HCT116 (cell line): ENCODE results near the gene TMEM165. TPM values are rescaled to one million over a fixed set of nuclear protein-coding genes. Genes with fewer than 3 reads are reported as not detected.

Experiments used
- ATAC-seq: fragments of 200-7000 bp; cut with Tn5 transposase; 2 replicates; pipeline ENCODE4 v1.9.1; 2020; ENCODE audit warnings: mild to moderate bottlenecking, moderate library complexity
- BruUV-seq: library from RNA; stranded (reverse); fragments of 400-500 nt; replicated peaks from 2 replicates; lab custom pipeline; 2021; lab: Mats Ljungman, UMichigan
- CTCF ChIA-PET: fragments of 300-600 bp; sonication (Branson Sonifier 250); formaldehyde crosslinking; loops from one replicate; lab custom pipeline; 2021; ENCODE audit warnings: antibody characterized with exemption; lab: Charles Lee
- POLR2A ChIA-PET: fragments of 300-600, 350-600 bp; sonication (Branson Sonifier 250); formaldehyde crosslinking; loops from one replicate; lab custom pipeline; 2021; ENCODE audit warnings: antibody characterized with exemption; lab: Charles Lee
- RAD21 ChIA-PET, 2 experiments: fragments of 300-600 bp; sonication (Branson Sonifier 250); formaldehyde crosslinking; loops; one replicate each; lab custom pipeline; 2023; ENCODE audit warnings: low total read pairs in 2 of 2; ENCODE audit not compliant: uncharacterized antibody in 2 of 2, unreplicated experiment in 2 of 2, low non-redundant PET in 1 of 2; lab: Charles Lee
- DNase-seq: peaks from one replicate; pipeline ENCODE4 v3.0.0-alpha.2; 2010; ENCODE audit warnings: low read depth, low spot score
- H2AFZ ChIP-seq: fragments of 200-600 bp; shearing (Covaris generic), sonication (generic); 2 replicates; pipeline ENCODE4 v1.6.1; 2017; ENCODE audit warnings: low read depth, mixed run types, mixed read lengths, antibody characterized with exemption, low read length; ENCODE audit not compliant: poor library complexity, severe bottlenecking
- H3K27ac ChIP-seq: 2 replicates; pipeline ENCODE4 v1.5.1; 2012; ENCODE audit warnings: low read depth, low read length
- H3K27me3 ChIP-seq: fragments of 200-600 bp; sonication (generic); 2 replicates; pipeline ENCODE4 v1.6.1; 2016; ENCODE audit warnings: mixed run types, low read length, mixed read lengths; ENCODE audit not compliant: insufficient read depth
- H3K36me3 ChIP-seq, 2 experiments: fragments of 200-500 bp in 1 of 2; fragments of 200-600 bp in 1 of 2; sonication (Bioruptor generic) in 1 of 2; sonication (generic) in 1 of 2; 2 replicates each; pipeline versions ENCODE4 v1.5.1 to v1.6.1; 2014 to 2016; ENCODE audit warnings: low read length in 2 of 2, inconsistent platforms in 1 of 2, mixed read lengths in 1 of 2, mixed run types in 1 of 2; ENCODE audit not compliant: insufficient read depth in 2 of 2, control insufficient read depth in 1 of 2
- H3K4me1 ChIP-seq, 2 experiments: fragments of 200-600 bp in 1 of 2; sonication (generic) in 1 of 2; 2 replicates each; pipeline versions ENCODE4 v1.5.1 to v1.6.1; 2012 to 2017; ENCODE audit warnings: low read length in 2 of 2, inconsistent platforms in 1 of 2, mild to moderate bottlenecking in 1 of 2, mixed read lengths in 1 of 2, mixed run types in 1 of 2, moderate library complexity in 1 of 2; ENCODE audit not compliant: insufficient read depth in 2 of 2, control insufficient read depth in 1 of 2
- H3K4me2 ChIP-seq: fragments of 200-600 bp; sonication (generic); 2 replicates; pipeline ENCODE4 v1.6.1; 2017; ENCODE audit warnings: mixed run types, low read length, mixed read lengths
- H3K4me3 ChIP-seq, 2 experiments: fragments of 200-600 bp in 1 of 2; sonication (generic) in 1 of 2; replicated peaks in 1 of 2; 2 replicates each; pipeline ENCODE4 v1.5.1; 2011 to 2016; ENCODE audit warnings: low read length in 2 of 2, control low read depth in 1 of 2, low read depth in 1 of 2, mild to moderate bottlenecking in 1 of 2, mixed read lengths in 1 of 2, mixed run types in 1 of 2
- H3K79me2 ChIP-seq: fragments of 200-600 bp; sonication (generic); 2 replicates; pipeline ENCODE4 v1.6.1; 2017; ENCODE audit warnings: mild to moderate bottlenecking, mixed run types, low read length, moderate library complexity, mixed read lengths; ENCODE audit not compliant: insufficient read depth
- H3K9ac ChIP-seq: fragments of 200-600 bp; sonication (generic); 2 replicates; pipeline ENCODE4 v1.6.1; 2016; ENCODE audit warnings: low read length, mixed read lengths
- H3K9me2 ChIP-seq: fragments of 200-600 bp; sonication (generic), shearing (Covaris generic); 2 replicates; pipeline ENCODE4 v1.6.1; 2017; ENCODE audit warnings: mixed run types, mild to moderate bottlenecking, moderate library complexity; ENCODE audit not compliant: insufficient read depth
- H3K9me3 ChIP-seq, 2 experiments: fragments of 200-500 bp in 1 of 2; fragments of 200-600 bp in 1 of 2; sonication (Bioruptor generic) in 1 of 2; sonication (generic) in 1 of 2; 2 replicates each; pipeline ENCODE4 v1.6.1; 2014 to 2017; ENCODE audit warnings: low read length in 2 of 2, mixed read lengths in 2 of 2, inconsistent platforms in 1 of 2, low read depth in 1 of 2, mild to moderate bottlenecking in 1 of 2, mixed run types in 1 of 2, moderate library complexity in 1 of 2; ENCODE audit not compliant: control insufficient read depth in 1 of 2, insufficient read depth in 1 of 2
- H4K20me1 ChIP-seq: fragments of 200-600 bp; sonication (generic), shearing (Covaris generic); 2 replicates; pipeline ENCODE4 v1.6.1; 2017; ENCODE audit warnings: mixed run types, mild to moderate bottlenecking, moderate library complexity; ENCODE audit not compliant: insufficient read depth
- CEBPB ChIP-seq: IDR thresholded peaks from 2 replicates; pipeline ENCODE4 v1.6.1; 2012; ENCODE audit warnings: low read depth
- EGR1 ChIP-seq: IDR thresholded peaks from 2 replicates; pipeline ENCODE4 v1.6.1; 2012; ENCODE audit warnings: low read depth
- ELF1 ChIP-seq: IDR thresholded peaks from 2 replicates; pipeline ENCODE4 v1.6.1; 2012; ENCODE audit warnings: low read depth, borderline replicate concordance
- EZH2 ChIP-seq: fragments of 200-600 bp; sonication (generic); IDR thresholded peaks from 2 replicates; pipeline ENCODE4 v1.6.1; 2017; ENCODE audit warnings: antibody characterized with exemption, mixed run types
- EZH2phosphoT487 ChIP-seq: fragments of 200-600 bp; IDR thresholded peaks from 2 replicates; pipeline ENCODE4 v1.6.1; 2018; ENCODE audit warnings: antibody characterized with exemption, borderline replicate concordance
- FOSL1 ChIP-seq: IDR thresholded peaks from 2 replicates; pipeline ENCODE4 v1.6.1; 2012; ENCODE audit warnings: low read depth
- POLR2A ChIP-seq: IDR thresholded peaks from 2 replicates; pipeline ENCODE4 v1.7.0; 2011; ENCODE audit warnings: borderline replicate concordance; ENCODE audit not compliant: insufficient read depth, insufficient read length; ENCODE audit errors: extremely low read depth
- POLR2AphosphoS5 ChIP-seq: IDR thresholded peaks from 2 replicates; pipeline ENCODE4 v1.6.1; 2011; ENCODE audit warnings: mild to moderate bottlenecking, low read depth, low read length, moderate library complexity
- RAD21 ChIP-seq: IDR thresholded peaks from 2 replicates; pipeline ENCODE4 v1.6.1; 2012; ENCODE audit warnings: low read depth, mild to moderate bottlenecking
- SIN3A ChIP-seq: IDR thresholded peaks from 2 replicates; pipeline ENCODE4 v1.6.1; 2012; ENCODE audit warnings: low read depth
- SP1 ChIP-seq: IDR thresholded peaks from 2 replicates; pipeline ENCODE4 v1.6.1; 2012; ENCODE audit warnings: low read depth
- SRF ChIP-seq: IDR thresholded peaks from 2 replicates; pipeline ENCODE4 v1.6.1; 2012; ENCODE audit warnings: low read depth
- ZFX ChIP-seq: fragments of 450-650 bp; IDR thresholded peaks from 2 replicates; pipeline ENCODE4 v1.6.1; 2017
- ZNF274 ChIP-seq: fragments of 200-500 bp; sonication (Bioruptor generic); IDR thresholded peaks from 2 replicates; pipeline ENCODE4 v1.6.1; 2014; ENCODE audit warnings: mild to moderate bottlenecking, low read depth, low read length, inconsistent platforms
- intact Hi-C: fragments of 100-400 bp; cut with micrococcal nuclease; formaldehyde crosslinking; loops from 2 replicates; pipeline ENCODE4 v1.10.0; 2022
- total RNA-seq: library from RNA; stranded (reverse); gene quantifications from one replicate; pipeline ENCODE4 v1.2.1, GENCODE V29; 2021; ENCODE audit not compliant: unreplicated experiment
- TF ChIP-seq, protein P1 (sequence below), 3 experiments: fragments of 200-600 bp in 1 of 3; sonication (generic) in 1 of 3; IDR thresholded peaks in 2 of 3; conservative IDR thresholded peaks in 1 of 3; 2 replicates each; pipeline ENCODE4 v1.5.1; 2012 to 2017; ENCODE audit warnings: low read depth in 2 of 3, low read length in 2 of 3, antibody characterized with exemption in 1 of 3, borderline replicate concordance in 1 of 3, control low read depth in 1 of 3, mild to moderate bottlenecking in 1 of 3, mixed read lengths in 1 of 3, mixed run types in 1 of 3, moderate library complexity in 1 of 3; ENCODE audit not compliant: insufficient read depth in 1 of 3
- TF ChIP-seq, protein P2 (sequence below): IDR thresholded peaks from 2 replicates; pipeline ENCODE4 v1.6.1; 2012; ENCODE audit warnings: low read depth
- TF ChIP-seq, protein P3 (sequence below): IDR thresholded peaks from 2 replicates; pipeline ENCODE4 v1.6.1; 2011; ENCODE audit warnings: mild to moderate bottlenecking, low read length, moderate library complexity; ENCODE audit not compliant: insufficient replicate concordance; ENCODE audit errors: extremely low read depth

The TMEM165 gene
- total RNA-seq, 1 experiment from 2014 or later: 60.7 TPM

DNA sequence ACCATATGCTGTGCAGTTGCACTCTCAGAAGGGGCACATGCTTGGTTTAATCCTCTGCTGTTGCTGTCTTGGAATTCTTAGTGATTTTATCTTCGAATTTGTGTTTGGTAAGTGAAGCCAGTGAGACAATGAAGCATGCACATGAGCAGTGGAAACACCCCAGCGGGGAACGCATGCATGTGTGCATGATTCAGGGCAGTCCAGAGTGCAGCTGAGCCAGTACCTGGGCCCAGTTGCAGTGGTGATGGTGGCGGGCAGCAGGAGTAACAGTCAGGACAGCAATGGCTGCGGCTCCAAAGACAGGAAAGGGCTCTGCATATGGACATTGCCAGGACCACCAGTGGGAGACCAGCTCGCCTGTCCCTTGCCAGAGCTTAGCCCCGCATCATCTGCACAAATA is 14.3 kb upstream of the TMEM165 start:
- H3K36me3 ChIP-seq: no peaks in the 10 kb centered on the region
- H3K27me3 ChIP-seq: no peaks in the 10 kb centered on the region
- no peaks in the 10 kb centered on the region for H3K79me2 ChIP-seq
- H2AFZ ChIP-seq: no peak overlapping the region
- no TSS peak for BruUV-seq
- RAD21 ChIA-PET: no interaction called here
- H4K20me1 ChIP-seq: no peaks in the 10 kb centered on the region
- no peak overlapping the region for H3K4me2 ChIP-seq
- no peak overlapping the region for H3K4me3 ChIP-seq
- DNase-seq: no peak
- H3K9ac ChIP-seq: no peak overlapping the region
- peaks cover 5 to 20% of the 10 kb centered on the region in 2 experiments; a peak in 3 of 4 replicates for H3K4me1 ChIP-seq
- no peaks in the 10 kb centered on the region for H3K9me3 ChIP-seq
- no peak overlapping the region for H3K27ac ChIP-seq
- no peak for TF ChIP-seq SP1
- TF ChIP-seq SIN3A: no peak
- TF ChIP-seq CEBPB: no peak
- TF ChIP-seq EZH2phosphoT487: no peak
- TF ChIP-seq ZFX: no peak
- no peak for TF ChIP-seq SRF
- no peak for TF ChIP-seq EGR1
- TF ChIP-seq, protein P1, sequence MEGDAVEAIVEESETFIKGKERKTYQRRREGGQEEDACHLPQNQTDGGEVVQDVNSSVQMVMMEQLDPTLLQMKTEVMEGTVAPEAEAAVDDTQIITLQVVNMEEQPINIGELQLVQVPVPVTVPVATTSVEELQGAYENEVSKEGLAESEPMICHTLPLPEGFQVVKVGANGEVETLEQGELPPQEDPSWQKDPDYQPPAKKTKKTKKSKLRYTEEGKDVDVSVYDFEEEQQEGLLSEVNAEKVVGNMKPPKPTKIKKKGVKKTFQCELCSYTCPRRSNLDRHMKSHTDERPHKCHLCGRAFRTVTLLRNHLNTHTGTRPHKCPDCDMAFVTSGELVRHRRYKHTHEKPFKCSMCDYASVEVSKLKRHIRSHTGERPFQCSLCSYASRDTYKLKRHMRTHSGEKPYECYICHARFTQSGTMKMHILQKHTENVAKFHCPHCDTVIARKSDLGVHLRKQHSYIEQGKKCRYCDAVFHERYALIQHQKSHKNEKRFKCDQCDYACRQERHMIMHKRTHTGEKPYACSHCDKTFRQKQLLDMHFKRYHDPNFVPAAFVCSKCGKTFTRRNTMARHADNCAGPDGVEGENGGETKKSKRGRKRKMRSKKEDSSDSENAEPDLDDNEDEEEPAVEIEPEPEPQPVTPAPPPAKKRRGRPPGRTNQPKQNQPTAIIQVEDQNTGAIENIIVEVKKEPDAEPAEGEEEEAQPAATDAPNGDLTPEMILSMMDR (IDR thresholded peaks at IDR 0.05 in 2 of 3, conservative IDR thresholded peaks at IDR 0.05 in 1 of 3; ENCODE audit: borderline replicate concordance in 1 of 3, insufficient read depth in 1 of 3, low read depth in 2 of 3, low read length in 2 of 3): no peak
- TF ChIP-seq, protein P2, sequence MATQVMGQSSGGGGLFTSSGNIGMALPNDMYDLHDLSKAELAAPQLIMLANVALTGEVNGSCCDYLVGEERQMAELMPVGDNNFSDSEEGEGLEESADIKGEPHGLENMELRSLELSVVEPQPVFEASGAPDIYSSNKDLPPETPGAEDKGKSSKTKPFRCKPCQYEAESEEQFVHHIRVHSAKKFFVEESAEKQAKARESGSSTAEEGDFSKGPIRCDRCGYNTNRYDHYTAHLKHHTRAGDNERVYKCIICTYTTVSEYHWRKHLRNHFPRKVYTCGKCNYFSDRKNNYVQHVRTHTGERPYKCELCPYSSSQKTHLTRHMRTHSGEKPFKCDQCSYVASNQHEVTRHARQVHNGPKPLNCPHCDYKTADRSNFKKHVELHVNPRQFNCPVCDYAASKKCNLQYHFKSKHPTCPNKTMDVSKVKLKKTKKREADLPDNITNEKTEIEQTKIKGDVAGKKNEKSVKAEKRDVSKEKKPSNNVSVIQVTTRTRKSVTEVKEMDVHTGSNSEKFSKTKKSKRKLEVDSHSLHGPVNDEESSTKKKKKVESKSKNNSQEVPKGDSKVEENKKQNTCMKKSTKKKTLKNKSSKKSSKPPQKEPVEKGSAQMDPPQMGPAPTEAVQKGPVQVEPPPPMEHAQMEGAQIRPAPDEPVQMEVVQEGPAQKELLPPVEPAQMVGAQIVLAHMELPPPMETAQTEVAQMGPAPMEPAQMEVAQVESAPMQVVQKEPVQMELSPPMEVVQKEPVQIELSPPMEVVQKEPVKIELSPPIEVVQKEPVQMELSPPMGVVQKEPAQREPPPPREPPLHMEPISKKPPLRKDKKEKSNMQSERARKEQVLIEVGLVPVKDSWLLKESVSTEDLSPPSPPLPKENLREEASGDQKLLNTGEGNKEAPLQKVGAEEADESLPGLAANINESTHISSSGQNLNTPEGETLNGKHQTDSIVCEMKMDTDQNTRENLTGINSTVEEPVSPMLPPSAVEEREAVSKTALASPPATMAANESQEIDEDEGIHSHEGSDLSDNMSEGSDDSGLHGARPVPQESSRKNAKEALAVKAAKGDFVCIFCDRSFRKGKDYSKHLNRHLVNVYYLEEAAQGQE: no peak
- TF ChIP-seq, protein P3, sequence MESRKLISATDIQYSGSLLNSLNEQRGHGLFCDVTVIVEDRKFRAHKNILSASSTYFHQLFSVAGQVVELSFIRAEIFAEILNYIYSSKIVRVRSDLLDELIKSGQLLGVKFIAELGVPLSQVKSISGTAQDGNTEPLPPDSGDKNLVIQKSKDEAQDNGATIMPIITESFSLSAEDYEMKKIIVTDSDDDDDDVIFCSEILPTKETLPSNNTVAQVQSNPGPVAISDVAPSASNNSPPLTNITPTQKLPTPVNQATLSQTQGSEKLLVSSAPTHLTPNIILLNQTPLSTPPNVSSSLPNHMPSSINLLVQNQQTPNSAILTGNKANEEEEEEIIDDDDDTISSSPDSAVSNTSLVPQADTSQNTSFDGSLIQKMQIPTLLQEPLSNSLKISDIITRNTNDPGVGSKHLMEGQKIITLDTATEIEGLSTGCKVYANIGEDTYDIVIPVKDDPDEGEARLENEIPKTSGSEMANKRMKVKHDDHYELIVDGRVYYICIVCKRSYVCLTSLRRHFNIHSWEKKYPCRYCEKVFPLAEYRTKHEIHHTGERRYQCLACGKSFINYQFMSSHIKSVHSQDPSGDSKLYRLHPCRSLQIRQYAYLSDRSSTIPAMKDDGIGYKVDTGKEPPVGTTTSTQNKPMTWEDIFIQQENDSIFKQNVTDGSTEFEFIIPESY: no peak
- TF ChIP-seq ZNF274: no peak
- TF ChIP-seq ELF1: no peak
- no peak for TF ChIP-seq RAD21
- TF ChIP-seq POLR2A: no peak
- no peak for TF ChIP-seq POLR2AphosphoS5
- no peak for TF ChIP-seq FOSL1
- no peak for TF ChIP-seq EZH2
- TF ChIP-seq, all 23 proteins: peak for 0
- intact Hi-C loops: no loop called here
- ATAC-seq: no peak
- ChIA-PET POLR2A (no interaction called here), CTCF (no interaction called here)
- no peaks in the 10 kb centered on the region for H3K9me2 ChIP-seq
